ENCODE results near the gene SYT5.

- TF ChIP-seq TAF1 (IDR thresholded peaks at IDR 0.05; ENCODE audit: borderline replicate concordance, insufficient read depth, low read length) (peak; percentile 62; the same call in 1 of the 2 replicates), POLR2AphosphoS5 (IDR thresholded peaks at IDR 0.05; ENCODE audit: low read depth, low read length) (peak; percentile 79), FOXP2 (optimal IDR thresholded peaks at IDR 0.05; ENCODE audit: borderline replicate concordance, extremely low read depth, extremely low read length, insufficient read depth) (no peak)
Measured at GRCh38 chr19:55173714-55174409, 6.2 kb downstream of the SYT5 start.

Data from PFSK-1 (cell line).